ENCODE measurements around the gene CDKAL1.
"Not testable (repeated sequence)": the region's sequence is repeated elsewhere in the genome, so short reads cannot be mapped to it uniquely, and the experiment has no call there.

The CDKAL1 gene

DNA sequence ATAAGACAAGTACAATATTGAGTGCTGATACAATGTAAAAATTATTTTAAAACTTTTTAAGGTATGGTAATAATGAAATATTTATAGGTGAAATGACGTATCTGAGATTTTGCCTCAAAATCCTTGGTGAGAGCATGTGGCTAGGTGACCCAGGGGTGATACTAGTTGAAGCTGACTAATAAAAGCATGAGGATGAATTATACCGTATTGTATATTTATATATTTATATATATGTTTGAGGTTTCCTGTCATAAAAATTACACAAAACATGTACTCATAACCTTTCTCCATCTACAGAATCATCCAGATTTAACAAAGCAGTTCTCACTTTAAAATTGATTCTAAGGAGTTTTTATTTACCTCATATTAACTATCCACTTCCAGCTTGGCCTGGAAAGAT is 358.1 kb downstream of the CDKAL1 start:
- no peak for DNase-seq

DNA sequence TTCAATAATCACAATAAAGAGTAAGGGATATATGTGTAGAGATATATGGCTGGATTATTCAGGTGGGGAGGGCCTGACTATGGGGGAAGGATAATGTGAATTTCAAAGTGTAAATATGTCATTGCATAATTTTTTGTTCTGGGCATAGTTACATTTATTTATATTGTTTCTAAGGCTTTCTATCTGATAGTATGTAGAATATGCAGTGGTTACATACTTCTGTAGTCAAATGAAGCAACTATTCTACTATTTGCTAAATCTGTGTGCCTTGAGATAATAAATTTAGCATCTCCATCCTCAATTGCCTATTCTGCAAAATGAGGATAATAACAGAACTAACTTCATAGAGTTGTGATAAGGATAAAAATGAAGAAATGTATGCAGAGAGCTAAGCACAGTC is 359.2 kb downstream of the CDKAL1 start:
- DNase-seq = no peak

DNA sequence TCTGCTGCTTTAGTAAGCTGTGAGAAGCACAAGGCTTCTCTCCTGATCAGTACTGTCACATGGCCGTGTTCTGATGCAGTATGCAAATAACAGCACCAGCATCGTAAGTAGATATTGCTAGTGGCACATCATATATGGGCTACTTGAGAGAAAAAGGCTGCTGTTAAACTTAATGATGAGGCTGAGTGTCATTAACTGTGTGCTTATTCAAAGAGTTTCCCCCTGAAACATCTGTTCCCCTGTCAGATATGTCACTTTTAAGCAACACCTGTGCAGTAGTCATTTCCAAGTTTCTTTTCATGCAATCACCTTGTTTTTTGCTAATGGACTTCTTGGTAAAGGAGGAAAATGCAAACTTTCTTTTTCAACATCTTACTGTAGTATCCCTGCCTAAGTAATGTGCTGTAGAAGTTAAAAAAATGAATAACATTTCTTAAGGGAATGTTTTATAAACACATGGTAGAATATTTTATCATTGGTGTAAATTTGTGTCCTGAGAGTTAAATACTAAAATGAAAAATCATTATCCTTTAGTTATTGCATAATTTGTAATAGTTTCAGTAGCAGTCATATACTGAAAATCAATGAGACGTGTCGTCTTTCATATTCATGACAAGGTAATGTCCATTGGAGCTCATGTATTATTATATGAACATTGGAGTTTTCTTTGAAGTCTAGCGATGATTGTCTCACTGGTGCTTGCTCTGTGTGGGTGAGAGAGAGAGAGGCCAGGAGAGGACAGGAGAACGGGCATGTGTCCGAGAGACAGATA is 366.3 kb downstream of the CDKAL1 start:
- no peak for DNase-seq

DNA sequence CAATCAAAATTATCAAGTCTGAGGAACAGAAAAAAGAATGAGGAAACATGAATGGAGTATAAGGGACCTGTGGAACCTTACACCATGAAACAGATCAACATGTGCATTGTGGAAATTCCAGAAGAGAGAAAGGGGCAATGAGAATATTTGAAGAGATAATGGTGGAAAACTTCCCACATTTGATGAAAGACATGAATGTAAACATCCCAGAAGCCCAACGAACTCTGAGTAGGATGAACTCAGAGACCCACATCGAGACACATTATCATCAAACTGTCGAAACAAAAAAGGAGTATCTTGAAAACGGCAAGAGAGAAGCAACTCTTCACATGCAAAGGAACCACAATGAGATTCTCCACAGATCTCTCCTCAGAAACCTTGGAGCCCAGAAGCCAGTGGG is 371.1 kb downstream of the CDKAL1 start:
- no peak for DNase-seq

DNA sequence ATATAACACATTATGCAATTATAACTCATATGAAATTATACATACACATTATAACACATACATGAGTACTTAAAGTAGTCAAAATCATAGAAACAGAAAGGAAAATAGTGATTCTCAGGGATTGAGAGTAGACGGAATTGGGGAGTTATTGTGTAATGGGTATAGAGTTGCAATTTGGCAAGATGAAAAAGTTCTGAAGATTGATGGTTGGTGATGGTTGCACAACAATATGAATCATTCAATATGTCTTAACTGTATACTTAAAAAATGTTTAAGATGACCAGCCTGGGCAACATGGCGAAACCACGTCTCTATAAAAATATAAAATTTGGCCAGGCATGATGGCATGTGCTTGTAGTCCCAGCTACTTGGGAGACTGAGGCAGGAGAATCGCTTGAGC is 372.7 kb downstream of the CDKAL1 start:
- DNase-seq = no peak

DNA sequence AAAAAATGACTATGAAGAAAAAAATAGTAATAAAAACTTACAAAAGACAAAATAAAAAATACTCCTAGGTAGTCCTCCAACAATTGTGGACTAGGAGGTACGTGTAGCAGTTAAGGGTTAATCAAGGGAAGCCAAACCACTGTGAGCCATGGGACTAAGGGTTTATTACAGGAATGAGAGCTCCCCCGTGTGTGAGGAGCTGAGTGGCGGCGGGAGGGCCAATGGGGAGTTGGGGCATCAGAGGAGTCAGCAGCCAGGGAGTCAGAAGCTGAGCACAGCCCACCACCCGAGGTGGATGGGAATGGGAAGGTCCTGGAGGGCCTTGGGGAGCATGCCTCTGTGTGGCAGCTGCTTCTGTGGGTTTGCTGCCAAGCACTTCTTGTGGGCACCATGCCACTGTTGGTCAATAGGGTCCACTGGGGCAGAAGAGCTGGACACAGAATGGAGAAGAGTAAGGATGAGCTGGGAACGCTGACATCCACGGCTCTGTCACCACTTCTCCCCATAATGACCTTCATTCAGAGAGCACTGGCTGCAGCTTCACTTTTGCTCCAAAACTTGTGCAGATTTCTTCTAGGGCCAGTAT is 373.3 kb downstream of the CDKAL1 start:
- DNase-seq = no peak

DNA sequence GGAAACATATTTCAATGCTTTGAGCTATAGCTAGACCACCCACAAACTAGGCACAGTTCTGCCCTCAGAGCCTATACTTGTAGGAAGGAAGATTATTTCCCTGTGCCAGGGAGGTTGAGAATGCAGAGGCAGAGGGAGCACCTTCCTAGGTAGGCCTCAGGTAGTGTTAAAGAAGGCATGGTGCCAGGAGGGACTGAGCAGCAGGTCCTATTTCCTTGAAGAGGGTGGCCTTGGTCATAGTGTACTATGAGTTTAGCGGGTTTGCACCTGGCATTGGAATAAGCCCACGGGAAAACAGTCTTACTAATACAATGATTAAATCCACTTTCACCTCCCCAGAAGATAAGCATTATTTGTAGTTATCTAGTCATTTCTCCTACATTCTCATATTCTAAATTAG is 375.4 kb downstream of the CDKAL1 start:
- DNase-seq = no peak

DNA sequence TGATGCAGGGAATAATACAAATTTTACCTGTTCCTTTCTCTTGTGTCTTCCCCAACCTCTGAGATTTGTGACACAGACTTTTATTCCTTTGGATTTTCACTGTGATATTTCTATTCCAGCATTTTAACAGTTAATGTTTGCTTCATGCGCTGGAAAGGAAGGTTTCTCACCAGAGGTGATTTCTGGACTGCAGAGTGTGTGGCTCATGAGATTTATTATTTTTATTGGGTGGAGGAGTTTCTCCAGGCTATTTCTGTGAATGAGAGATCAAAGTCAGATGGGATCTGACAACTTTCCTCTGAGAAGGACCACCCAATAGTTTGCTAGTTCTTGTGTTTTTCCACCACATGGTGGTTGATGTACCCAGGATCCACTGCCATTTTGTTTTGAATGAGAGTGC is 377.5 kb downstream of the CDKAL1 start:
- DNase-seq = no peak

DNA sequence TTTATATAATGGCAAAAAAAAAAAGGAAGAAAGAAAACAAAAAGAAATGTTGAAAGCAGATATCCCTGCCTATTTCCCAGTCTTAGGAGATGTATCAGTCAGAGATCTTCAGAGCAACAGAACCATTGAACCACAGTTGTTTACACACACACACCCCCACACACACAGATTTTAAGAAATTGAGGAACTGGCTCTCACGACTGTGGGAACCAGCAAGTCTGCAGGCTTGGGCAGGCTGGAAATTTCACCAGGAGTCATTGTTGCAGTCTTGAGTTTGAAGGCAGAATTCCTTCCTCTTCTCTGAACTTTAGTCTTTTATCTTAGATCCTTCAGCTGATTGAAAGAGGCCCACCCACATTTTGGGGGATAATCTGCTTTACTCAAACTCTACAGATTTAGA is 380.9 kb downstream of the CDKAL1 start:
- DNase-seq = no peak

DNA sequence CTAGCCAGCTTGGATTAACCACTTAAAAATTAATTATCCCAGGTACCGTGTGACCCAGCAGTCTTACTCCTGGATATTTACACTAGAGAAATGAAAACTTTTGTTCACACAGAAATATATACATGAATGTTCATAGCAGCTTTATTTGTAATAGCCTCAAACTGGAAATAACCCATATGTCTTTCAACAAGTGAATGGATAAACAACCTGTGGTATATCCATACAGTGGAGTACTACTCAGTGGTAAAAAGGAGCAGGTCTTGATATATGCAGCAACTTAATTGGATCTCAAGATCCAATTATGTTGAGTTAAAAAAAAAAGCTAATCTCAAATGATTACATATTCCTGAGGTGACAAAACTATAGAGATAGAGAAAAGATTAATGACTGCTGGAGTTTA is 381.4 kb downstream of the CDKAL1 start:
- no peak for DNase-seq

DNA sequence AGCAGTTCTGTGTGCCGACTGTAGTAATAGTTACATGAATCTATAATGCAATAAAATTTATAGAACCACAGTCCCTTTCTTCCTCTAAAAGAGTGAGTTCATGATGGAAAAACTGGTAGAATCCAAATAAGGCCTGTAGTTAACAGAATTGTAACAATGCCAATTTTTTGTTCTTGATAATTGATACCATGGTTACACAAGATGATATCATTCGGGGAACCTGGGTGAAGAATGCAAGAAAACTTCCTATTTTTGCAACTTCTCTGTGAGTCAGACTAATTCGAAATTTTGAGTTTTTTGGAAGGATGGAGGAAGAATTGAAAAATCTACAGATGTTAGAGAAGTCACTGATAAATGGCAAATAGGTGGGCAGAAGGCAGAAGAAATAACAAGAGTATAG is 381.8 kb downstream of the CDKAL1 start:
- no peak for DNase-seq

DNA sequence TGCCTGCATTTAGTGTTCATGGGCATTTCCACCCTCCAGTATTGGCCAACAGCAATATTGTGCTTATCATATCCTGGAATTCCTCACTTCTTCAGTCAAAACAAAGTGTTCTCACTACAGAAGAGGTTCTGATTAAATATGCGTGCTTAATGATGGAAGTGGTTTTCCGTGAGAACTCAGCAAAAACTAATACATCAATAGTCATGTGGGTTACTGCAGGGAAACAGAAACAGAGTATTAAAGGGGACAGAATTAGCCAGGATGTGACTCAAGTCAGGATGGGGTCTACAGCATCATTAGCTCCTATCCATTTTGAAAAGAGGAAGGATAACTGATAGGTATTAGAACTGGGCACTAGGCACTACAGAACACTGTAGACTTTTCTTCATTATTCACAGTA is 384.6 kb downstream of the CDKAL1 start:
- DNase-seq = no peak

DNA sequence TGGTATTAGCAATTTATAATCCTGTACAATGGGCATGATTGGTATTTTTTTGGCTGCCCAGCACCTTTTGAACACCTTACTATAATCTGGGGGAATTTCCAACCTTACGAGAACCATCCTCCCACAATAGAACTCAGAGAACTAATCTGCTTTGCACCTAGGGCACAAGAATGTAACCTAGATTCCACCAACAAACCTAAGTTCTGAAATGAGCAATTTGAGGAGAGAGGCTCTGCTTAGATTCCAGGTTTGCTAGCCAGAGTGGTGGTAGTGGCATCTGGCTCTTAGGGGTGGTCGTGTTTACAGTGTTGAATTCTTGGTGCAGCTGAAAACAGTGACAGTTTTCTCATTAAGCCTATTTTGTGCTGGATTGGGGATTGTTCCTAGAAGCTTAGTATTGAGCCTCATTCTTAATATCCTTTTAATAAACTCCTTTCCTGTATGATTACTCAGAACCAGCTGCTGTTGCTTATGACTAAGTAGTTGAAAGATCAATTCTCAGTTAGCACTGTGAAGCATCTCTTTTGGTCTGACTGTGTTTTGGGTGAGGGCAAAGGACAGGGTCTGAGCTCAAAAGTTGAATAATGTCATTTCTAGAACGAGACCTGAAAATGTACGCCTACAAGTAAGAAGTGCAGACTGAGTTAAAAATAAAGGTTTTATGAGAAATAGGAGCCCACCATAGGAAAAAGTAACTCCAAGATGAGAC is 385.6 kb downstream of the CDKAL1 start:
- no peak for DNase-seq

DNA sequence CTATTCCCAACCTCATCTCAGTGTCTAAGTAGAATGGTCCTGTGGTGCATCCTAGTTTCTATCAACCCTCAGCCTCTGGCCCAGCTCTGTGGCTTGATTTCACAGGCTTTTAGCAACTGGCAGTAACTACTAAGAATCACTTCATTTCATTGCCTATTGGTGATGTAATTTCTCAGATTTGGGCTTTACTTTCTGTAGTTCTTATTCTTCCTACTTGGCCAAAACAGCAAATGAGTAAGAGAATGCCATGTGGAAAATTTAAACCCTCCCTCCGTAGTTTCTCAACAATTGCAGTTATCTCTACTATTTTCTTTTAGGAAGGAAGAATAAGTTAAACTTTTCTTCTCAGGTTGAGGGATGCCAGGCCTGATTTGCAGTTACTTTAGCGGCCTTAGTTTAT is 387.3 kb downstream of the CDKAL1 start:
- DNase-seq = no peak

DNA sequence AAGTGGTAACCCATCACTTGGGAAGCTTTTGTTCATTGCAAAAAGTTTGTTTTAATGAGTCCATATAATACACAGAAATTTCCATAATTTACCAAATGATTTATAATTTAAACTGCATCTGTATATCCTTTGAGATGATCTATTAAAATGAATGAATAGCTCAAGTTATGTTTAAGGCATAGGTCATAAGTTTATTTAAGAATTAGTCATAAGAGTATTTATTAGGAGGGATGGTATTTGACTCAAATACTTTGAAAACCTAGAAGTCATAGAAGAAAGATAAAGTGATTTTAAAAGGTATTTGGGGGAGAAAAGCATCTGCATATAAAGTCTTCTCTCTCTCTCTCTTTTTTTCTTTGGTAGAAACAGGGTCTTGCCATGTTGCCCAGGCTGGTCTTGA is 388.5 kb downstream of the CDKAL1 start:
- no peak for DNase-seq

DNA sequence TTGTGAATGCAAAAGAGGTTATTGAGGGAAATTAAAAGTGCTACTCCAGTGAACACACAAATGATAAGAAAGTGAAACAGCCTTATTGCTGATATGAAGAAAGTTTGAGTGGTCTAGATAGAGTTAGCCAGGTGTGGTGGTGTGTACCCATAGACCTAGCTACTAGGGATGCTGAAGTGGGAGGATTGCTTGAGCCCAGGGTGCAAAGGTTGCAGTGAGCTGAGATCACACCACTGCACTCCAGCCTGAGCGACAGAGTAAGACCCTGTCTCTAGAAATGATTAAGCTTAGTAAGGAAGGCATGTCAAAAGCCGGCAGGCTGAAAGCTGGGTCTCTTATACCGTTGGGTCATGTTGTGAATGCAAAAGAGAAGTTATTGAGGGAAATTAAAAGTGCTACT is 389.8 kb downstream of the CDKAL1 start:
- DNase-seq = not testable (repeated sequence)

DNA sequence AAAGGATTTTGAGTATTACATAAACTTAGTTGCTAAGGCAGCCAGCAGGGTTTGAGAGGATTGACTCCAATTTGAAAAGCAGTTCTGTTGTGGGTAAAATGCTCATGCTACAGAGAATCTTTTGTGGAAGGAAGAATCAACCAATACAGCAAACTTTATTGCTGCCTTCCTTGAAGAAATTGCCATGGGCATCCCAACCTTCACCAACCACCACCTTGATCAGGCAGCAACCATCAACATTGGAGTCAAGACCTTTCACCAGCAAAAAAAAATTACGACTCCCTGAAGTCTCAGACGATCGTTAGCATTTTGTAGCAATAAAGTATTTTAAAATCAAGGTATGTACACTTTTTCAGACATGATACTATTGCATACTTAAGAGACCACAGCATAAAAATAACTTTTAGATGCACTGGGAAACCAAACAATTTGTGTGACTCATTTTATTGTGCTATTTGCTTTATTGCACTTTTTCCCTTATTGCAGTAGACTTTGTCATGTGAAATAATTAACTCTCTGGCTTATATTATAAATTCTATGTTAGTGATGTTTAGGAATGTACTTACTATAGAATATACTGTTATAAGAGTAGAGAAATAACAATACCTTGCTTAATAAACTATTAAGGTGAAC is 390.8 kb downstream of the CDKAL1 start:
- no peak for DNase-seq

DNA sequence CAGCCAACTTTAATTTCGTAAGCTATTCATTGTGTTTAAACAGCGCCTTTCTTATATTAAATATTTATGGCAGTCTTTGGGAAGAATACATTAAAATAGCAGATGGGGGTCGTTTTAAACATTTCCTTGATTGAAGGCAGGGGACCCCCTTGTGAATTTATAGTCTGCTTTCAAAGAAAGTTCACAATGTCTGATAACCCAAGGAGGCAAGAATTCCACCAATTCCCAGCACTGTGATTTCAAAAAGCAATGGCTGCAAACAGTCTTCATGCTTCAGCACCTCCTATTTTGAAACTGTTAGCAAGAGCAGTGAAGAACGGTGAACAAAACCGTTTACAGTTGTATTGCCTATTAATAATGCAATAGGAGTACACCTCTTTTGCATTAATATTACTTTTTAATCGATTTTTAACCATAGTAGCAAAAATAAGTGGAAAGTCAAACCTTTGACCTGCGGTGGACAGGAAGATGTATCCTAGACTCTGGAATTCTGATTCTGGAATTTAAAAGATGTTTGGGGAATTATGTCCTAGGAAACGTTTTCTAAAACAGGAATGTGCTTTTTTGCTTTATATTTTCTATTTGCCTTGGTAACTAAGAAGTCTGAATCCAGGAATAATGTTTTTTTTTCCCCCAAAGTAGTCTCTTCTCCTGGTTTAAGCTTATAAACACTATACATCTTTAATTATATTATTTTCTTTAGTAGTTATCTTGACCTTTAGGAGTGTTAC is 393.0 kb downstream of the CDKAL1 start:
- DNase-seq = no peak

DNA sequence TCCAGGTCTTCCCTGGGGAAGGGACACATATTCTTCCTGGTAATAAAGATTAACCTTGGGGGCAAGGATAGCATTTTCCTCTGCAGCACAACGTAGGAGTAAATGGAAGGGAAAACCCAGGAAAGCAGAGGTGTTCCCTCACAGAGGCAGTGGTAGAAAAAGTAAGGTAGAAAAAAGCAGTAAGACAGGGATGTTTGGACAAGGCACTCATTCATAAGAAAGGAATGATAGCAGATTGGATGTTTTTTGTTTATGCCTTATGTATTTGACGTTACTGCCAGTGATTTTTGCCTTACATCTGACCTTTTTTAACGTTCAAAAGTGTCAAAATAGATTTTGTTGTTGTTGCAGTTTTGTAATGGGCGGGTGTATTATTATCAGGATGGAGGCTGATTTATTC is 395.0 kb downstream of the CDKAL1 start:
- DNase-seq = no peak

DNA sequence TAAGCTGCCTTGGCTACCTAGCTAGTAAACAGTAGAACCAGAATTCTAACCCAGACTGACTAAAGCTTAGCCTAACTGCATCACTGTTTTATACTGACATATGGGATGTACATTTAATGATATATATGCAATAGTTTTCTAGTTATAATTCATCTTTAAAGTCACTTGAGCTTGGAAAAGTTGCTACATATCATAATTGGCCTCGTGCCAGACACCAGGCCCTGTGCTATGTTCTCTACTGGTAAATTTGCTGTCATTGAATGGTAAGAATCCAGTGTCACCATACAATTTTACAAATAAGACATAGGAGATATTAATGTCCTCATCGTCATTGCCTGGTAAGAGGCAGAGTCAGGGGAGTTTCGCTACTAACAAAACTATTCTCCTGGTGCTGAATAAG is 396.8 kb downstream of the CDKAL1 start:
- no peak for DNase-seq

DNA sequence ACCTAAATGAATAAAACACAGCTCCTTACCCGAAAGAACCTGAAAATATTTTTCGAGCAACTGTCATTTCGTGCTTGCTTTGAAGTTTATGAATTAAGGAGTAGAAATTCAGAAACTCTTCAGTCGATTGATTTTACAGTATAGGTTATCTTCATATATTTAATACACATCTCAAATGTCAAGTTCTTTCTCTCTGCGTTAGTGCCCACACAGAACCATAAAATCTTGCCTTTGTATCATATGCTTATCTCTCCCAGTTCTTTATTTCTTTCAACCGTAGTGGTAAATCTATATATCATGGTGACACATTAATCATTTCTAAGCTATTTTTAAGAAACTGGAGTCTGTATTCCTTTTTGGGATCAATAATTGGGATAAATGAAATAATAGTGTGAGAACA is 397.5 kb downstream of the CDKAL1 start:
- no peak for DNase-seq

DNA sequence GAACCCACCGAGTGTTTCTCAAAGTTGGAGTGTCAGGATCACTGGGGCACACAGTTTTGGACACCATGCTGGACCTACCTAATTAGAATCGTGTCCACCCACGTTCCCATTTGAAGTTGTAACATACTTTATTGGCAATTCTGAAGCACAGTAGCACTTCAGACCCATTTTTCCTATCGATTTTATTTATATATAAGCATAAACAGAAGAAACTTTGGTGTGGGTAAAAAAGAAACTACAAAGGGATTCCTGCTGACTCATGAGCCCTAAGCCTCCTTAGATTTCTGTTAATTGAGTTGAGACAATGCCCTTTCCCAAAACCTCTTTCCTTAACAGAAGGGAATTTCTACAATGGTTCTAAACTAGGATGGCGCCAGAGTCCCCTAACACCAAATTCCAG is 398.0 kb downstream of the CDKAL1 start:
- DNase-seq = no peak
